Measurements from ENCODE around the gene AOPEP.
"Not testable (repeated sequence)": the region's sequence is repeated elsewhere in the genome, so short reads cannot be mapped to it uniquely, and the experiment has no call there.

AOPEP gene

DNA sequence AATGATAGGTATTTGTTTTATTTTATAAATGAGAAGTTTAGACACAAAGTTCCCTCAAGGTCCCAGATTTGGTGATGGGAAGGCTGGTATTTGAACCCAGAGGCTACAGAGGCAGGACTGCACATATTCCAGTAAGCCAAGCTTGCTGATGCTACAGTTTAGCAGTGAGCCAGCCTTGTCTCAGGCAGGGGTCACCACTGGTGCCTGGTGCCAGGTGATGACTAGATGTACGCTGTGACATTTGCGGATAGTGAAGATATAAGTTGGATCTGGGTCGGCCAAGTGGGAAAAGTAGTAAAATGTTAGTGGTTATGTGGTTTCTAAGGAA lies 143.9 kb downstream of the AOPEP start:
- TF ChIP-seq, protein P1, sequence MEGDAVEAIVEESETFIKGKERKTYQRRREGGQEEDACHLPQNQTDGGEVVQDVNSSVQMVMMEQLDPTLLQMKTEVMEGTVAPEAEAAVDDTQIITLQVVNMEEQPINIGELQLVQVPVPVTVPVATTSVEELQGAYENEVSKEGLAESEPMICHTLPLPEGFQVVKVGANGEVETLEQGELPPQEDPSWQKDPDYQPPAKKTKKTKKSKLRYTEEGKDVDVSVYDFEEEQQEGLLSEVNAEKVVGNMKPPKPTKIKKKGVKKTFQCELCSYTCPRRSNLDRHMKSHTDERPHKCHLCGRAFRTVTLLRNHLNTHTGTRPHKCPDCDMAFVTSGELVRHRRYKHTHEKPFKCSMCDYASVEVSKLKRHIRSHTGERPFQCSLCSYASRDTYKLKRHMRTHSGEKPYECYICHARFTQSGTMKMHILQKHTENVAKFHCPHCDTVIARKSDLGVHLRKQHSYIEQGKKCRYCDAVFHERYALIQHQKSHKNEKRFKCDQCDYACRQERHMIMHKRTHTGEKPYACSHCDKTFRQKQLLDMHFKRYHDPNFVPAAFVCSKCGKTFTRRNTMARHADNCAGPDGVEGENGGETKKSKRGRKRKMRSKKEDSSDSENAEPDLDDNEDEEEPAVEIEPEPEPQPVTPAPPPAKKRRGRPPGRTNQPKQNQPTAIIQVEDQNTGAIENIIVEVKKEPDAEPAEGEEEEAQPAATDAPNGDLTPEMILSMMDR (IDR thresholded peaks at IDR 0.05; ENCODE audit: low read depth, low read length) = no peak
- no peak for DNase-seq (ENCODE audit: extremely low read depth, low read depth)

DNA sequence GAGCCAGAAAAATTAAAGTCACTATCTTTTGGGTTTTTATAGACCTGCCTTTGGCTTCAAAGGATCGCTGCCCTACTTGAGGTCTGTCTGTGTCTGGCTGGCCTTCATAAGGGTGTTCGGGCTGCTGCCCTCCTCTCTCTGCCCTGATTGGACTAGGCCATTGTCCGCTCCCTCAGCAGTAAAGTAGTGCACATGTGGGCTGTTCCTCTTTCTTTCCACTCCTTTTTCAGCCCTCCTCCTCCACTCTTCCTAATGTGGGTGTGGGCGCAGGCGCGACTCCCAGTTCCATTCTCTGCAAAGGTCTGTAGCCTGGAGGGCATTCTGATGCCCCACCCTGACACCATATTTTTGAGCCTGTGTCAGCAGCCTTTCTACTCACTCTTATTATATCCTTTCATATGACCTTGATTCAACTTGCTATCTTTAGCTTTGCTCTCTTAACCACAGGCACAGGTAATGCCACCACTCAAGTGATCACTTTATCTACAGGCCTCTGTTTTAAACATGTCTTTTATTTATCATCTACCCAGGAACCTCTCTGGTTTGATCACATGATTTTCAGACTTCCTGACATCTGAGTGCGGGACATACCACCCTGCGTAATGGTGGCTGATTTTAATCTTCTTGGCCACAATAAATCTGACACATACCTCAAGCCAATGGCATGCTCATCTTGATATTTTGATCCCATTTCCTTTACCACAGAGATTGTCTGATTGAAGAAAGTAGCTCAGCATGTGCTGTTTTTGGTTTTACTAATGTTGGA lies 144.5 kb downstream of the AOPEP start:
- TF ChIP-seq, protein P1 (IDR thresholded peaks at IDR 0.05; ENCODE audit: low read depth, low read length) = no peak
- no peak for DNase-seq (ENCODE audit: extremely low read depth, low read depth)

DNA sequence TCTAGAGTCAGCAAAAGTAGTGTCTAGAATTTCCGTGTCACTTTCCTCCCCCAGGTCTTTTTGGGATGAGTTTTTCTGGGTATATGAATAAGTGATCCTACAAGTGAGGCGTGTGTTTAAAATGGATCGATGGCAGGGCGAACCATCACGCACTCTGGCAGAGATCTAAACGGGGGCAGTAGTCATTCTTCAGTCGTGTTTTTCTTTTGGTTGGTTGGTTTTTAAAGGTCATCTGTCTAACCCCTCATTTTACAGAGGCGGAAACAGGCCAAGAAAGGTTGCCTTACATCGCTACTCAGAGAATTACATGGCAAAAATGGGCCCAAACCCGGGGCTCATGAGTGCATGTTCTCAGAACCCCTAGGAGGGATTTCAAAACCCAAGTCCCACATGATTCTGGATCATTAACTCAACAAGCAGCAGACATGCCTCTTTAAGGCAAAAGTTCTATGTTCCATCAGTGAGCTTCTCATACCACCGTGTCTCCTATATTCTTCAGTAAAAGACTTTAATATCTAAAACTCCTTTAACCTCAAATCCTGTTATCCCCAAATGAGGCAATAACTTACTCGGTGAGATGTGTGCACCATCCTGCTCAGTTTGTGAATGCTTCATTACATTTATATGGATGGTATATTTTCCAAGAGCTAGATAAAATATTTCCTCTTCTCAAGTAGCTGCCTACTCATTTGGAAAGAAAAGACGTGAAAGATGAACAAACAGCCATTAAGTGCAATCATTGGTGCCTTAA lies 145.8 kb downstream of the AOPEP start:
- TF ChIP-seq, protein P1 (IDR thresholded peaks at IDR 0.05; ENCODE audit: low read depth, low read length) = no peak
- DNase-seq (ENCODE audit: extremely low read depth, low read depth) = no peak

DNA sequence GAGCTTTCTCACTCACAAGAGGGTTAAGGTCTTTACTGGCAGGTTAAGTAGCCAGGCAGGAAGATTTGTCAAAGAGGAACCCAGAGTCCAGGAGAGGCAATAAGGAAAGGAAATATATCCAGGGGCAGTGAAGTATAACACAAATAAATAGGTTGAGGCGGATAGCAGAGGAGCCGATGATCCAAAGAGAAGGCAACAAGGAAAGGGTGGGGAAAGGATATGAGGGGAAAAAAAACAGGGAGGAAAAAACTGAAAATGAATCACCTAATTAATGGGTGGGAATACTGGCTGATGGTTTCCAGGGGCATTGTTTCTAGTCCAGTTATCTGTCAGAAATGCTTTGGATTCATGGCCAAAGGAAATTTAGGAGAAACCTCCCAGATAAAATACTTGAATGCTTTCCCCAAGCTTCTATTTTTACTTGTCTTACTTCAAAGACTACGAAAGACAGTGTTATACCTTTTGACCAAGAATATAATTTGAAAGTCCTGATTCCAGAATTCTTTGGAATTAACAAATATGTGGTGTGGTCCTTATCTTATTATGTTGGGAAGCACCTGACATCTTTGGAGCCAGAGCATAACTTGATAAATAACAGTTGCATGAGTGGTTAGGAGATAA lies 146.5 kb downstream of the AOPEP start:
- DNase-seq (ENCODE audit: extremely low read depth, low read depth) = no peak
- TF ChIP-seq, protein P1 (IDR thresholded peaks at IDR 0.05; ENCODE audit: low read depth, low read length) = no peak

DNA sequence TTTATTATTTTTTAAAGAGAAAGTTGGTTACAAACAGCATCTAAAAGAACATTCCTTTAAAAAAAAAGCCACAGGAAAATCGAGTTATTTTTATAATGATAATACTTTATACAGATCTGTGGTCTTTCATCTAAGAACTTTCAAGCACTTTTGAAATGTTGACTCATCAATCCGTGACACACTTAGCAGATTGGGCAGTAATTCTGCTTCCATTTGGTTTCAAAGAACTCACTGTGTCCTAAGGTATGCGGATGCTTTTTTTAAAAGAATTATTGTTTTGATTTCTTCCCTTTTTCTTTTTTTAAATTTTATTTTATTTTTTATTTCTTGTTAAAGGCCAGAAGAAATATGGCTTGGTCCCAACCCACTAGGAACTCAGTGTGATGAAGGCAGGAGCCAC lies 147.8 kb downstream of the AOPEP start:
- DNase-seq (ENCODE audit: extremely low read depth, low read depth) = no peak

DNA sequence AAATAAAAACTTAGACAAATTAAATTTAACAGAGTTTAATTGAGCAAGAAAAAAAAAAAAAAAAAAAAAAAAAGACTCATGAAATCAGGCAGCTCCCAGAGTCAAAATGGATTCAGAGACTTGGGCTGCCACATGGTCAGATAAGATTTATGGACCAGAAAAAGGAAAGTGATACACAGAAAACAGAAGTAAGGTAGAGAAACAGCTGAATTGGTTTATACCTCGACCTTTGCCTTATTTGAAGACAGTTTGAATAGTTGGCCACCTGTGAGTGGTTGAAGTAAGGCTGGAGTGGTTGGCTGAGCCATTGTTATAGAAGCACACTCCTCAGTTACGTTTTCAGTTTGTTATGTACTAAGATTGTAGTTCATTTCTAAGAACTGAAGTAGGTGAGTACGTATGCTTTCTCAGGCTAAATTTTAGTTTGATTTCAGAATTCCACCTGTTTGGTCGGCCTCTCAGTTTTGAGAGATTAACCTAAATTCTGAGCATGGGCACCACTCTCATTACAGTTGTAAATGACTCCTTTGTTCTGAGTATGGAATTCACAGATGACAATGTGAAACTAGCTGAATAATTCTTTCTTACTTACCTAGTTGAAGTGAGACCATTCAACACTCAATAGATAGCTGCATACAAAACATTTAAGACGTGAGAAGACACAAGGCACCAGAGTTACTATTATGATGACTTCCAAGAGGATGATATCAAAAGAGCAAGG lies 149.0 kb downstream of the AOPEP start:
- TF ChIP-seq, protein P1 (IDR thresholded peaks at IDR 0.05; ENCODE audit: low read depth, low read length) = no peak
- no peak for DNase-seq (ENCODE audit: extremely low read depth, low read depth)

More for the DNA sequence above, 147.8 kb downstream of the AOPEP start:
- TF ChIP-seq, protein P1 (IDR thresholded peaks at IDR 0.05; ENCODE audit: low read depth, low read length) = no peak

DNA sequence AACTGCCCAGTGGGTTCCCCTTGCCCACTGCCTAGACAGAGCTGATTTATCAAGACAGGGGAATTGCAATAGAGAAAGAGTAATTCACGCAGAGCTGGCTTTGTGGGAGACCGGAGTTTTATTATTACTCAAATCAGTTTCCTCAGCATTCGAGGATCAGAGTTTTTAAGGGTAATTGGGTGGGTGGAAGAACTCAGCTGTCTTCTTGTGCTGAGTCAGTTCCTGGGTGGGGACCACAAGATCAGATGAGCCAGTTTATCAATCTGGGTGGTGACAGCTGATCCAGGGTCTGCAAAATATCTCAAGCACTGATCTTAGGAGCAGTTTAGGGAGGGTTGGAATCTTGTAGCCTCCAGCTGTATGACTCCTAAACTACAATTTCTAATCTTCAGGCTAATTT lies 152.3 kb downstream of the AOPEP start:
- DNase-seq (ENCODE audit: extremely low read depth, low read depth) = not testable (repeated sequence)
